ENCODE measurements around the gene MFN2.
"Not testable (repeated sequence)": the region's sequence is repeated elsewhere in the genome, so short reads cannot be mapped to it uniquely, and the experiment has no call there.

Gene MFN2

DNA sequence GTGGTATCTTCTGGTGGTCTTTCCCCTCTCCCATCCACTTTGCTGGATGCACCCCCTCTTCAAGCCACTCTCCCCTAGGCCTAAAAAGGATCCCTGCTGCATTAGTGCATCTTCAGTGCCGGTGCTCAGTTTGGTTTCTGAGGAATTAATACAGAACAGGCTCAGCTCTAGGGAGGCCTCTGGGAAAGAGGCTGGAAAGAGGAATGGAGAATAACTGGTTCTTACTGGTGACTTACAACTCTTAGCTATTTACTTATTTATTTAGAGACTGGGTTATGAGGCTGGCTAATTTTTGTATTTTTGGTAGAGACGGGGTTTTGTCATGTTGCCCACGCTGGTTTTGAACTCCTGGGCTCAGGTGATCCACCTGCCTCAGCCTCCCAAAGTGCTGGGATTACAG is 19.0 kb downstream of the MFN2 start:
- DNase-seq (ENCODE audit: low spot score), result no peak

DNA sequence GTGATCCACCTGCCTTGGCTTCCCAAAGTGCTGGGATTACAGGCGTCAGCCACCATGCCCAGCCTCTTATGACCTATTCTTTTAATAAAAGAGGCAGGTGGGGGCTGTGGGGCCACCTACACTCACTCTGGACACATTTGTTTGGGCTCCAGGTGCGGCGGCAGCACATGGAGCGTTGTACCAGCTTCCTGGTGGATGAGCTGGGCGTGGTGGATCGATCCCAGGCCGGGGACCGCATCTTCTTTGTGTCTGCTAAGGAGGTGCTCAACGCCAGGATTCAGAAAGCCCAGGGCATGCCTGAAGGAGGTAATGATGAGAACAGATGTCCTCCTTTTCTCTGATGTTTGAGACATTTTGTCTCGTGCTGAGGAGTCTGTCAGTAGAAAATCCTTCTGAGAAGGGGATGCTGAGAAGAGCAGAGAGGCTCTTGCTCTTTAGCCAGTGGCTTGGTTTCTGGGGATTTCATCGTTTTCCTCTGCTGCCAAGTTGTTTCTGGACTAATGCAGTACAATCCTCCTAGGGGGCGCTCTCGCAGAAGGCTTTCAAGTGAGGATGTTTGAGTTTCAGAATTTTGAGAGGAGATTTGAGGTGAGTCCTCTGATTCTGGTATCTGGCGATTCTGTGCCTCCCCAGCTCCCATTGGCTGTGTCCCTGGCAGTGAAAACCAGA is 21.1 kb downstream of the MFN2 start:
- DNase-seq (ENCODE audit: low spot score), result no peak

DNA sequence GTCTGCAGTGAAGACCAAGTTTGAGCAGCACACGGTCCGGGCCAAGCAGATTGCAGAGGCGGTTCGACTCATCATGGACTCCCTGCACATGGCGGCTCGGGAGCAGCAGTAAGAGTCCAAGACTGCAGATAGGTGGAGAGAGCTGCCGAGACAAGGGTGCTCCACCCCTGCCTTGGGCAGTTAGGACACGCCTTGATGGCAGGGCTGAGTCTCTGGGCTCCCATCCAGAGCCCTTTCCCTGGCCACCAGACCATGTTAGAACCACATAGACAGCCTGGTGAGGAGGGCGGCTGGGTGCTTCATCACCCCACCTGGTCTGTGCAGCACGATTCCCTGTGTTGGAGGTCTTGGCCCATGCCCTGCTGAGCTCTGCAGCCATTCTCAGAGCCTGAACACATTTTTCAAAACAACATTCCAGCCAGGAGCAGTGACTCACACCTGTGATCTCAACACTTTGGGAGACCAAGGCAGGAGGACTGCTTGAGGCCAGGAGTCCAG is 21.8 kb downstream of the MFN2 start:
- no peak for DNase-seq (ENCODE audit: low spot score)

DNA sequence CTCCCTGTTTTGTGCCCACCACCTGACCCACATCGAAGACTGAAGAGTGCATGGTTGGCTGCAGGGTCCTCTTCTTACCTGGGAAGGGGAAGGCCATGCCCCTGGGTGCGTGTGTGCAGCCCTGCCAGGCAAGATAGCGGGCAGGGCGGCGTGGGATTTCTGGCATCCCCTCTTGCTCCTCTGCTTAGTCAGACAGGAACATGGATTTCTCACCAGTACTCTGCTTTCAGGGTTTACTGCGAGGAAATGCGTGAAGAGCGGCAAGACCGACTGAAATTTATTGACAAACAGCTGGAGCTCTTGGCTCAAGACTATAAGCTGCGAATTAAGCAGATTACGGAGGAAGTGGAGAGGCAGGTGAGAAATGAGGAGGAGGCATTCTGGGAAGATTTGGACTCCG is 23.5 kb downstream of the MFN2 start:
- DNase-seq (ENCODE audit: low spot score), result no peak

DNA sequence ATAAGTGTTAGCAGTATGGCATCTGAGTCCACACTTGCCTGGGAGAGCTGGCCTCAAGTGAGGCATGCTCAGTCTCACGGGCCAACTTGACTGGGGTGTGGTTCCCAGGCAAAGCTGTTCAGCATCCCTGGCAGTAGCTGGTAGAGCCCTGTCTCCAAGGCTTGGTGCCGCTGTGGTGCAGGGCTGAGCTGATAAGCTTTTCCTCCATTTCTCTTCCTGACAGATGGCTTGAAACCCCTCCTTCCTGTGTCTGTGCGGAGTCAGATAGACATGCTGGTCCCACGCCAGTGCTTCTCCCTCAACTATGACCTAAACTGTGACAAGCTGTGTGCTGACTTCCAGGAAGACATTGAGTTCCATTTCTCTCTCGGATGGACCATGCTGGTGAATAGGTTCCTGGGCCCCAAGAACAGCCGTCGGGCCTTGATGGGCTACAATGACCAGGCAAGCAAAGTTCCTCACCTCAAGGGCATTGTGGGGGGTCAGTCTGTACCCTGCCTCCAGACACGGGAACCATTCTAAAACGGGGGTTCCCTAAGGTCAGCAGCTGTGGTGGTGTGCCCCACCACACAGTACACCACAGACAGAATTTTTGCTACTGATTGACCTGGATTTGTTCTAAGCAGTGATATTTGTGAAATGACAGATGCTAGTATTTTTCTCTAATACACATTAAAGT is 25.4 kb downstream of the MFN2 start:
- no peak for DNase-seq (ENCODE audit: low spot score)

DNA sequence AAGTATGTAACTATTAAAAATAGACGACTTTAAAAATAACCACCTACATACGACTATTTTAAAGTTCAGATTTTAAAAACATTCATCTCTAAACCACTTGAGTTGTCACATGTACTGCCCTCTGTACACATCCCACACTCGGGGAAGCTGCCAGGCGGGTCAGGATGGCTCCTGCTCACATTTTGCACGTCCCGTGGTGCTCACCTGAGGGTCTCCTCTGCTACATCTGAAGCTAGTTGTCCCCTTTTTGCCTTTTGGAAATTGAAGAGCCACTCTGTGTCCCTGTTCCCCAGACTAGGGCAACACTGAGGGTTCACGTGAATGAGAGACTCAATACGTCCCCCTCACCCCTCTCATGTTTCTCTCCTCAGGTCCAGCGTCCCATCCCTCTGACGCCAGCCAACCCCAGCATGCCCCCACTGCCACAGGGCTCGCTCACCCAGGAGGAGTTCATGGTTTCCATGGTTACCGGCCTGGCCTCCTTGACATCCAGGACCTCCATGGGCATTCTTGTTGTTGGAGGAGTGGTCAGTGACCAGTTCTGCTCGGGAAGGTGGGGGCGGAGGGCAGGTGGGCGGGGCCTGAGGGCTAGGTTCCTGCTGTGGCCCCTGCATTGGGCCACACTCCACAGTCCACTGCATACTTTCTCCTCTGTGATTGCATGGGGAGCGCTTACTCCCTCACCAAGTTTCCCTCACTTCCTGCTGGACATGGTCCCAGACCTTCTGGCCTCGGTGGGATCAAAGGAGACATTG is 26.1 kb downstream of the MFN2 start:
- no peak for DNase-seq (ENCODE audit: low spot score)

DNA sequence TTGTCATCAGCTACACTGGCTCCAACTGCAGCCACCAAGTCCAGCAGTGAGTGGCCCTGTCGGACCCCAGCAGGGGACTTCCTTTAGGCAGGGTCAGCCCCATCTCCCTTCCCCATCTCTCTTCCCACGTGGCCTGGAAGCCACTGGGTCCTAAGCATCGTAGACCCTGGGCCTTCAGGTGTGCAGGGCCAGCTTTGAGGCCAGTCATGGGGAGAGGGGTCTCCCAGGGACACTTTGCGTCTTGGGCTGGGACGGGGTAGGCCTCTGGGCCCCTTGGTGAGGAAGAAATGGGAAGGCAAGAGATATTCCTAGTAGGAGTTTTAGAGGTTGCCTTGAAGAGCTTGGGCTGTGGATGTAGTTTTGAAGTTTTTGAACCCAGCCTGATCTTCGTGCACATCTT is 27.0 kb downstream of the MFN2 start:
- DNase-seq (ENCODE audit: low spot score), result no peak

DNA sequence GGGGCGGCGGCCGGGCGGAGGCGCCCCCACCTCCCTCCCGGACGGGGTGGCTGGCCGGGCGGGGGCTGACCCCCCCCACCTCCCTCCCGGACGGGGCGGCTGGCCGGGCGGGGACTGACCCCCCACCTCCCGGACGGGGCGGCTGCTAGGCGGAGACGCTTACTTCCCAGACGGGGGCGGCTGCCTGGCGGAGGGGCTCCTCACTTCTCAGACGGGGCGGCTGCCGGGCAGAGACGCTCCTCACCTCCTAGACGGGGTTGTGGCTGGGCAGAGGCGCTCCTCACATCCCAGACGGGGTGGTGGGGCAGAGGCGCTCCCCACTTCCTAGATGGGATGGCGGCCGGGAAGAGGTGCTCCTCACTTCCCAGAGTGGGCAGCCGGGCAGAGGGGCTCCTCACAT is 28.1 kb downstream of the MFN2 start:
- DNase-seq (ENCODE audit: low spot score), result not testable (repeated sequence)

DNA sequence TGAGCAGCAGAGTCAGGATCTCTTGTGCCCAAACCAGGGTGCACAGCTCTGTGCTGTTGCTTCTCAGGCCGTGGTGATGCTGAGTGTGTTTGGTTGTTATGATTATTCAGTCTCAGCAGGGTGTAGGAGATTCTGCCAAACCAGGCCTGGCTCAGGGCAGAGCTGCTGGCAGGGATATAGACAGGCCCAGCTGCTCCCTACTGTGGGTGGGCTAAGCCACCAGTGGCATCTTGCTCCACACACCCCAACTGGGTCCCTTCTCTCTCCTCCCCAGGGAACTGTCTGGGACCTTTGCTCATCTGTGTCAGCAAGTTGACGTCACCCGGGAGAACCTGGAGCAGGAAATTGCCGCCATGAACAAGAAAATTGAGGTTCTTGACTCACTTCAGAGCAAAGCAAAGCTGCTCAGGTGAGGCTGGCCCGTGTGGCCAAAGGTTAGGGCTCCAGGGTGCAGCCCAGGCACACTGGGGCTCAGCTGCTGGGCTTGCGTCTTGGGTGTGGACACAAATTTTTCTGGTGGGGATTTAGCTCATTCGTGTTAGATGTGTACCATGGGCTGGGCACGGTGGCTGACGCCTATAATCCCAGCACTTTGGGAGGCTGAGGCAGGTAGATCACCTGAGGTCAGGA is 29.2 kb downstream of the MFN2 start:
- DNase-seq (ENCODE audit: low spot score), result no peak

DNA sequence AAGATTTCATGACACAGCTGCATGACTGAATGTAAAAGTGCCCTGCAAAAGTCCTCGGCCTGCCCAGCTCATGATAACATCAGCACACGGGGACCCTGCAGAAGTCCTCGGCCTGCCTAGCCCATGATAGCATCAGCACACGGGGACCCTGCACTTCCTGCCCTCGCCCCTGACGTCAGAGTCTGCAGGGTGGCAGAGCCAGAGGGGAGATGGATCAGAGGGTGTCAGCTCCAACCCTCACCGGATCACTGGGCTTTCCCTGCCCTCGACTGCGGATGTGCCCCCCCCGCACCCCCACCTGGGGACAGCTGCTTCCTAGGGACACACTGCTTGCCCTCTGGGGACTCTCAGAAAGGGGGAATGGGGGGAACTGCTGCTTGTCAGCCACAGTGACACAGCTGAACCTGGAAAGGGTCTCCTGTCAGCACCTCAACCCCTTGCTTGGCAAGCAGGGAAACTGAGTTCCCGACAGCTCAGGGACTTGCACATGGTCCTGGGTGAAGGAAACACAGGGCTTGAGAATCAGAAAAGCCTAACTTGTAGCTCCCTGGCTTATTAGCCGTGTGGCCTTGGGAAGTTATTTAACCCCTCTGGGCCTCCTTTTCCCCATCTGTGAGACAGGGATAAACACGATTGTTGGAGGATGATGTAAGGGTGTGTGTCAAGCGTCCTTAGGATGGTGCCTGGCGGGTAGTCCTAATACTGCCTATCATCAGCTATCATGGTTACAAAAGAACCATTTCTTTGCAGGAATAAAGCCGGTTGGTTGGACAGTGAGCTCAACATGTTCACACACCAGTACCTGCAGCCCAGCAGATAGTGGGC is 30.7 kb downstream of the MFN2 start:
- DNase-seq (ENCODE audit: low spot score), result no peak

DNA sequence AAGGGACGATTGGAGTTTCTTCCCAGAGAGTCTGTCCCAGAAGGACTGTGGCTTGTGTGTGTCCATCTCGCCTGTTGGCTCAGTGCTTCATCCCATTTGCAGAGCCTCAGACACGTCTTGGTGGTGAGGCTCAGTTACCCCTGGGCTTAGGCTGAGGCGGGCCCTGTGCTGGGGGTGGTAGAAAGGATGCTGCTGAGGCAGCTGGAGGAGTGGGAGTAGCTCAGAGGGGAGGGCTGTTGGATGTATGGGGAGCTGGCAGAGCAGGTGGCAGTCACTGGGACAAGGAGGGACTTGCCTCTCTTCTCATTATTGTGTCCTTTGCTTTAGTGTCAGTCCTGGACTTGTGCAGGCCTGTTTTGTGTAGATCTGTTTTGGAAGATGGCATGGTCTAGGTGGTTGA is 31.8 kb downstream of the MFN2 start:
- DNase-seq (ENCODE audit: low spot score), result no peak

DNA sequence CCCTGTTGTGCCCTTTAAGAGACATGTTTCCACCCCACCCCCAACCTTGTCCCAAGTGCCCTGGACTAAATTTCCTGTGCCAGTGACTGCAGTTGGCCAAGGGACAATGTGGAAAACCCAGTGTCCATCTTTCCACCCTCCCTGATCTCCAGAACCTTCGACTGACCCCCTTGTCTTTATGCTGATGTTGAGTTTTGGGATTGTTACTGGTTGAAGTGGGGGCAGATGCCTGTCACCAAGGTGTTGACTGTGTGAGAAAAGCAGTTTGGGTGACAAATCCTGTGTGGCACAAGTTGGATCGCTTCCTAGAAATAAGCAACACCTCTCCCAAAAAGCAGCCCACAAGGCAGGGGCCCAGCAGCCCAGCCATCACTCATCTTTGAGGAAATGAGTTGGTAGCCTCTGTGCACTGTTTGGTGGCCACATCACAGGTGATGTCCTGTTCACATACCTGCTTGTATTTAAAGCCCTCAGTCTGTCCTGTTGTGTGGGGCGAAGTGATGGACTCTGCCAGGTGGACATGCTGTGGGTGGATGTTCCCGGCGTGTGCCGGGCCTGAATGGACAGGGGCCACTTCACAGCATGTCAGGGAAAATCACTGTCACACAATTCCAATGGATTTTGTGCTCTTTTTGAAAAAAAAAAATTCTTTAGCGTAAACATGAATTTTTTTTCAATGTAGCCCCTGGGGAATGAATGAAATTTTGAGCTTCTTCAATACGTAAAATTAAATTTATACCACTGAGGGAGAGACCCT is 32.5 kb downstream of the MFN2 start:
- no peak for DNase-seq (ENCODE audit: low spot score)

DNA sequence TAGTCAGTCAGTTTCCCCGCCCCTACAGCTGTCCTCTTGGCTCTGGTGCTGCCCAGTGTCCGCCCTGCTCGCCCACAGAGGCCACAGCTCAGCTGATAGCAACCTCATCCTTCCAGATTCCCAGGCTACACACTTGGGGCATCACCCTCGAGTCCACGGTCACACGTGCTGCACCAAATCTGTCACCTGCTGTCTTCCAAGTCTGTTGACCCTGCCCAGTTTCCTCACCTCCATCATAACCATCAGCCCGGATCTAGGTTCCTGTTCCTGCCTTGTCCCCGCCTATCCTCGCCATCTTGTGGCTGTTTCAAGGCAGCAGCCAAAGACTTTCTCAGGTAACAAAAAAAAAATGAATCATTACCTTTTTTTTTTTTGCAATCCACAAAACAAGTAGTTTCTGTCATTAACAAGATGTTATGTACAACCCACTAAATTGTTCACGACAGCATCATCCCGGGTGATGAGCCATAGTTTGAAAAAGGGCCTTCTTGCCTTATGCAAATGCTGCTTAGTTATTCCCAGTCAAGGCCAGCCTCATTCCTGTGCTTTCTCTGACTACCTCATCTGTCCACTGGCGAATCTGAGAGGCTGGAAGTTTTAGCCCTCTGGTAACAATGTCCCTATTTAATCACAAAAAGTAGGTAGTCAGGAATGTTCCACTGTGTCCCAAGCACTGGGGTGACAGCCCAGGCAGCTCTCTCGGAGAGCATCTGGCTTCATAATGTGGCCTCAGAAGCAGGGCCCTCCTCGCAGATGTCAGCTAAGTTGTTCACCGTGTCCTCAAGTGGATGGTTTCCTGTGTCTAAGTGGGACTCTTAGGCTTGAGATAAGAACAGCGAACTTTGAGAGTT is 34.1 kb downstream of the MFN2 start:
- no peak for DNase-seq (ENCODE audit: low spot score)

DNA sequence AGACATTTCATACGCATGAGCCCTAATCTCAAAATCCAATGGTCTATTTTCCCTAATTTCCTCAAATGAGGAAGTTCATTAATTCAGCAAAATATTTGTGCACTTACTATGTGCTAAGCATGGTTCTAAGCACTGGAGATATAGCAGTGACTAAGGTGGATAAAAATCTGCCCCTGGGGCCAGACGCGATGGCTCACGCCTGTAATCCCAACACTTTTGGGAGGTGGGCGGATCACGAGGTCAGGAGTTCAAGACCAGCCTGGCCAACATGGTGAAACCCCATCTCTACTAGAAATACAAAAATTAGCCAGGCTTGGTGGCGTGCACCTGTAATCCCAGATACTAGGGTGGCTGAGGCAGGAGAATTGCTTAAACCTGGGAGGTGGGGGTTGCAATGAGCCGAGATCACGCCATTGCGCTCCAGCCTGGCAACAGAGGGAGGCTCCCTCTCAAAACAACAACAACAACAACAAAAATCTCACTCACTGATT is 34.8 kb downstream of the MFN2 start:
- DNase-seq (ENCODE audit: low spot score), result no peak

DNA sequence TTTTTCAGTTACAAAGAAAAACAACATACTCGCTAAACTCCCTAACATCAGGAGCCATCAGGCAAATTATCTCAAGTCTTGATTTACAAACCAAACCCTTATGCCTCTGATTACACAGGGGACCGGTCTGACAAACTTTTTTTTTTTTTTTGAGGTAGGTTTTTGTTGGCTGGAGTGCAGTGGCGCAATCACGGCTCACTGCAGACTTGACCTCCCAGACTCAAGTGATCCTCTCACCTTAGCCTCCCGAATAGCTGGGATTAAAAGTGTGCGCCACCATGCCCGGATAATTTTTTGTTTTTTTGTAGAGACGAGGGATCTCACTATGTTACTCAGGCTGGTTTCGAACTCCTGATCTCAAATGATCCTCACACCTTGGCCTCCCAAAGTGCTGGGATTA is 35.3 kb downstream of the MFN2 start:
- no peak for DNase-seq (ENCODE audit: low spot score)

DNA sequence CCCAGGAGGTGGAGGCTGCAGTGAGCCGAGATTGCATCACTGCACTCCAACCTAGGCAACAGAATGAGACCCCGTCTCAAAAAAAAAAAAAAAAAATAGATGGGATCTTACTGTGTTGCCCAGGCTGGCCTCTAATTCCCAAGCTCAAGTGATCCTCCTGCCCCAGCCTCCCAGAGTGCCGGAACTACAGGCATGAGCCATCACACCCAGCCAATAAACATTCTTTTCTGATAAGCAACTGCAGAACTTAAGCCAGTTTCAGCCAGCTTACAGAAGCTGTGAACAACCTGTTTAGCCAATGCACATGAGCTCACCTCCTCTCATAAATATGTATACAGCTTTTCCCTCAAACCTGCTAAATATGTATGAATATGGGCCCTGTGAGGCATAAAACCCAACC is 35.9 kb downstream of the MFN2 start:
- no peak for DNase-seq (ENCODE audit: low spot score)

DNA sequence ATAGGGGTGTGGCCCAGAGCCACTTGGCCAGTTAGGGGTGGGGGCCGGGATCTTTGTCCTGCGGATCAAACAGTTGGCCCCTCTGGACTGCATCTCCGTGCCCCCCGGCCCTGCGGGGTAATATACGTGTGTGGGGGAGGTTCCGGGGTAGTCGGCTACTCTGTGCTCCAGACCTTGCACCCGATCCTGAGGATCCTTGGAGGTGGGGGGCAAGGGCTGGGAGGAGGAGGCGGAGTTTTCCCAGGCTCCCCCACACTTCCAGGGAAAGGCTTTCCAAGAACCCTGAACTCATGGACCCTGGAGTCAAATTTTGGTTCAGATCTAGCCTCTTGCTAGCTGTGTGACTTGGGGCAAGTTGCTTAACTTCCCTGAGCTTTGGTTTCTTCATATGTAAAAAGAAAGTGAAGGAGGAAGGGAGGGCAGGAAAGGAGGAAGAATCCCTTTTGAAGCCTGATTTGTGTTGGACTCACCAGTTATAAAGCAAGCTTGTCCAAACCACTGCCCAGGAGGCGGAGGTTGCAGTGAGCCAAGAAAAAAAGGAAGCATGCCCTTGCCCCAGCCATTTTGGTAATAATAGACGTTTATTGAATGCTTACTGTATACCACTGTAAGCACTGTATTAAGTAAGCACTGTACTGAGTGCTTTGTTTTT is 39.7 kb downstream of the MFN2 start:
- DNase-seq (ENCODE audit: low spot score), result no peak

DNA sequence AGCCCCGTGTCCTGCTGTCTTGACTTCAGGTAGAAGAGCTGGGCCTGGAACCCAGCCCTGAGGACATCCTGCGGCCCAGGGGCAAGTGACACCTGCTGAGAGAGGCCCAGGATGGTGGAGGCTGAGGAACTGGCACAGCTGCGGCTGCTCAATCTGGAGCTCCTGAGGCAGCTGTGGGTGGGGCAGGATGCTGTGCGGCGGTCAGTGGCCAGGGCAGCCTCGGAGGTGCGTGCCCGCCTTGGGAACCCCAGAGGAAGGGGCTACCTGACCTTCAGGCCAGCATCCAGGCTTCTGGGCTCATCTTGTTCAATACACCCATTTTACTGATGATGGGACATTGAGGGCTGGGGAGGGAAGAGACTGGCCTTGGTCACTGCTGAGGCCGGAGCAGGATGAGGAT is 41.4 kb downstream of the MFN2 start:
- DNase-seq (ENCODE audit: low spot score), result no peak

DNA sequence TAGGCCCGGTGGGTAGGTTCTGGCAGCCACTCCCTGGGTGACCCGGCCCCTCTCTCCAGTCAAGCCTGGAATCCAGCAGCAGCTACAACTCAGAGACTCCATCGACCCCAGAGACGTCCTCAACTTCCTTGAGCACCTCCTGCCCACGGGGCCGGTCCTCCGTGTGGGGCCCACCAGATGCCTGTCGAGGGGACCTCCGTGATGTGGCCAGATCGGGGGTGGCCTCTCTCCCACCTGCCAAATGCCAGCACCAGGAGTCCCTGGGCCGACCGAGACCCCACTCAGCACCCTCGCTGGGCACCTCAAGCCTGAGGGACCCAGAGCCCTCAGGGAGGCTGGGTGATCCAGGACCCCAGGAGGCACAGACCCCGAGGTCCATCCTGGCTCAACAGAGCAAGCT is 41.8 kb downstream of the MFN2 start:
- no peak for DNase-seq (ENCODE audit: low spot score)
